Measurements from ENCODE around the gene CENPVL1.
"Not testable (repeated sequence)": the region's sequence is repeated elsewhere in the genome, so short reads cannot be mapped to it uniquely, and the experiment has no call there.

CENPVL1 gene

DNA sequence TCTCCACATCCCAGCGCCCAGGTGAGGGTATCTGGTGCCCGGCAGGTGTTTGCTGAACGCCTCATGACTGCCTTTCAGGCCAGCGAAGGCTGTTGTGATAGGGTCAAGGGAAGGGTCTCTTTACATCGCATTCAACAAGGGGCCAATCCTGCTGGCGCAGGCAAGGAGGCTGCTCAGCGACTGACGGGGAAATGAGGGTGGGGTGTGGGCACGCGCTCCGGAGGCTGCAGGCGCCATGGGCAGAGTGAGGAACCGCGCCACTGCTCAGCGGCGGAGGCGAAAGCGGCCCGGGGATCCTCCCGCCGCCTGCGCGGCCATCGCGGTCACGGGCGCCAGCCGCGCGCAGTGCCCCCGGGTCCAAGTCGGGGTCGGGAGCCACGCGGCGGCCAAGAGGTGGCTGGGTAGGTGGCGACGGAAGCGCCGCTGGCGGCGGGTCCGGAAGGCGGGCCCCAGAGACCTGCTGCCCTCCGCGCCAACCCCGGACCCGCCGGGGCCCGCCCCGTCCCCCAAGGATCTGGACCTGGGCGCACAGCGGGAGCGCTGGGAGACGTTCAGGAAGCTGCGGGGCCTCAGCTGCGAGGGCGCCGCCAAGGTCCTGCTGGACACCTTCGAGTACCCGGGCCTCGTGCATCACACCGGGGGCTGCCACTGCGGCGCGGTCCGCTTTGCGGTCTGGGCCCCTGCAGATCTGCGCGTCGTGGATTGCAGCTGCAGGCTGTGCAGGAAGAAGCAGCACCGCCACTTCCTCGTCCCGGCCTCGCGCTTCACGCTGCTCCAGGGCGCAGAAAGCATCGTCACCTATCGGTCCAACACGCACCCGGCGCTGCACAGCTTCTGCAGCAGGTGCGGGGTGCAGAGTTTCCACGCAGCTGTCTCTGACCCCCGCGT, at the start of gene CENPVL1:
CENPVL1 (plus strand) TSS at position 236 of the 888 bp plus-strand sequence; CDS start at position 236, 0 bp downstream.
- not testable (repeated sequence) for H4K20me1 ChIP-seq (ENCODE audit: low read depth, low read length); H3K9me3 ChIP-seq (ENCODE audit: insufficient read depth, low read length); H3K9ac ChIP-seq (ENCODE audit: low read length); H3K79me2 ChIP-seq (ENCODE audit: insufficient read depth, low read length); H3K4me2 ChIP-seq (ENCODE audit: low read depth, low read length, poor library complexity, severe bottlenecking); H3K9me2 ChIP-seq (replicated peaks; ENCODE audit: insufficient read depth, low read length); H3K27ac ChIP-seq (ENCODE audit: low read depth, low read length); H3K27me3 ChIP-seq (ENCODE audit: low read length); H3K4me3 ChIP-seq (ENCODE audit: insufficient read depth, low read length, poor library complexity, severe bottlenecking); H3F3A ChIP-seq (ENCODE audit: insufficient read depth); H2AFZ ChIP-seq (ENCODE audit: low read depth, low read length, severe bottlenecking); H3K36me3 ChIP-seq (ENCODE audit: low read length)

DNA sequence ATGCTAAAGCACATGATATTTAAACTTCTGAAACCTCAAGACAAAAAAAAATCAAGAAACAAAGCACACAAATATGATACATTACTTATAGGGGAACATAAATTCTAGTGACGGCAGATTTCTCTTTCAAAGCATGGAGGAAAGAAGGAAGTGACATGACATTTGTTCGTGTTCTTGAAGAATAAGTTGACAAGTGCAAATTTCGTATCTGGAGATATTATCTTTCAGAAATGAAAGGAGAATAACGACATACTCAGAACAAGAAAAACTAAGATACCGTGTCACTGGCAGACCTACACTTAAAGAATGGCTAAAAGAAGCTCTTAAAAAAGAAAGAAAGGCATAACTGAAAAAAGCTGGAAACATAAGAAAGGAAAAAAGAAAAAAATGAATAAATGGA, 44.3 kb upstream of the CENPVL1 start:
- no peak for TF ChIP-seq CTCF (IDR thresholded peaks at IDR 0.05; ENCODE audit: insufficient read depth, low read length, poor library complexity, severe bottlenecking)
- H3K4me2 ChIP-seq (ENCODE audit: low read depth, low read length, poor library complexity, severe bottlenecking), result no peak overlapping the region
- no peaks in the 10 kb centered on the region for H3K9me2 ChIP-seq (replicated peaks; ENCODE audit: insufficient read depth, low read length)
- H4K20me1 ChIP-seq (ENCODE audit: low read depth, low read length), result no peaks in the 10 kb centered on the region
- H3K27me3 ChIP-seq (ENCODE audit: low read length), result no peaks in the 10 kb centered on the region
- no peak overlapping the region for H2AFZ ChIP-seq (ENCODE audit: low read depth, low read length, severe bottlenecking)
- no peaks in the 10 kb centered on the region for H3F3A ChIP-seq (ENCODE audit: insufficient read depth)
- no peak overlapping the region for H3K4me3 ChIP-seq (ENCODE audit: insufficient read depth, low read length, poor library complexity, severe bottlenecking)
- no peaks in the 10 kb centered on the region for H3K79me2 ChIP-seq (ENCODE audit: insufficient read depth, low read length)
- H3K36me3 ChIP-seq (ENCODE audit: low read length), result no peaks in the 10 kb centered on the region
- H3K27ac ChIP-seq (ENCODE audit: low read depth, low read length), result no peak overlapping the region
- H3K9ac ChIP-seq (ENCODE audit: low read length), result no peak overlapping the region
- H3K9me3 ChIP-seq (ENCODE audit: insufficient read depth, low read length), result no peaks in the 10 kb centered on the region

DNA sequence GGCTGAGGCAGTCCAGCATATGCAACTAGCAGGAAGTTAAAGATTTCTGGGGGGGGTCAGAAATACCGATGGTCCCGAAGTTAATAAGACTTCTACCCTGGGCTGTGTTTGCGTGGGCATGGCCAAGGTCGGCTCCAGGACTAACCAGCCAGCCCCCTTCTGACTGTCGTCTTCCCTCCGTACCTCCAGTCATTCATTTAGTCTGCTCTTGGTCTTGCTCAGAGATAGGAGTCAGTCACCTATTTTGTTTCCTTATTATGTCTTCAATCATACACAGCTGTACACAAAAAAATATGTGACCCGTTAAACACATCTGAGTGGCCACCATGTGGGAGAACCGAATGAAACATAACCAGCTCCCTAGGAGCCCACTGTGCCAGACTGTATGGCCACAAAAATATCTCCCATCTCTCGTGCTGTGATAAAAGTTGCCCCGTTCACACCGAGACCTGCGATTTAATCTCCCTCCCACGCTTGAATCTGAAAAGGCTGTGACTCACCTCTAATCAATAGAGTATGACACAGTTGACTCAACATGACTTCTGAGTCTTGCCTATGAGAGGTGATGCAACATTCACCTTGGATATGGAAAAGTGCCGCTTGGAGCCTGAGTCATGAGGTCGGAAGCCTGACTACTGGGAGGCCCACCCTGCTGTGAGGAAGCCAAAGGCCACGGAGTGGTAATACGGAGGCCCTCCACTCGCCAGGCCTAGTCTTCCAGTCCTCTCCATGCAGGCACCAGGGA, 30.5 kb upstream of the CENPVL1 start:
- H3K9ac ChIP-seq (ENCODE audit: low read length); H3K79me2 ChIP-seq (ENCODE audit: insufficient read depth, low read length); H3K27me3 ChIP-seq (ENCODE audit: low read length); H3K27ac ChIP-seq (ENCODE audit: low read depth, low read length); H3K36me3 ChIP-seq (ENCODE audit: low read length); H4K20me1 ChIP-seq (ENCODE audit: low read depth, low read length); H3F3A ChIP-seq (ENCODE audit: insufficient read depth); H2AFZ ChIP-seq (ENCODE audit: low read depth, low read length, severe bottlenecking); H3K9me2 ChIP-seq (replicated peaks; ENCODE audit: insufficient read depth, low read length); H3K4me2 ChIP-seq (ENCODE audit: low read depth, low read length, poor library complexity, severe bottlenecking); H3K9me3 ChIP-seq (ENCODE audit: insufficient read depth, low read length); H3K4me3 ChIP-seq (ENCODE audit: insufficient read depth, low read length, poor library complexity, severe bottlenecking): not testable (repeated sequence)

- H3K4me2 ChIP-seq (ENCODE audit: low read depth, low read length, poor library complexity, severe bottlenecking); H4K20me1 ChIP-seq (ENCODE audit: low read depth, low read length); H3F3A ChIP-seq (ENCODE audit: insufficient read depth); H3K36me3 ChIP-seq (ENCODE audit: low read length); H3K4me3 ChIP-seq (ENCODE audit: insufficient read depth, low read length, poor library complexity, severe bottlenecking); H3K27me3 ChIP-seq (ENCODE audit: low read length); H3K79me2 ChIP-seq (ENCODE audit: insufficient read depth, low read length); H3K9ac ChIP-seq (ENCODE audit: low read length); H3K9me2 ChIP-seq (replicated peaks; ENCODE audit: insufficient read depth, low read length); H3K9me3 ChIP-seq (ENCODE audit: insufficient read depth, low read length); H3K27ac ChIP-seq (ENCODE audit: low read depth, low read length); H2AFZ ChIP-seq (ENCODE audit: low read depth, low read length, severe bottlenecking): not testable (repeated sequence)
Observed at GRCh38 chrX:51681808-51682719, 28.2 kb upstream of the CENPVL1 start.

GRCh38 chrX:51682720-51683062, 27.6 kb upstream of the CENPVL1 start, which contains the start of gene CENPVL2:
TSS of gene CENPVL2 (minus strand) at chrX:51682831. CDS start at chrX:51682831, 0 bp downstream.
- not testable (repeated sequence) for H4K20me1 ChIP-seq (ENCODE audit: low read depth, low read length); H3K4me2 ChIP-seq (ENCODE audit: low read depth, low read length, poor library complexity, severe bottlenecking); H3K27me3 ChIP-seq (ENCODE audit: low read length); H3K9me2 ChIP-seq (replicated peaks; ENCODE audit: insufficient read depth, low read length); H3F3A ChIP-seq (ENCODE audit: insufficient read depth); H3K27ac ChIP-seq (ENCODE audit: low read depth, low read length); H3K79me2 ChIP-seq (ENCODE audit: insufficient read depth, low read length); H3K4me3 ChIP-seq (ENCODE audit: insufficient read depth, low read length, poor library complexity, severe bottlenecking); H3K9me3 ChIP-seq (ENCODE audit: insufficient read depth, low read length); H3K36me3 ChIP-seq (ENCODE audit: low read length); H2AFZ ChIP-seq (ENCODE audit: low read depth, low read length, severe bottlenecking); H3K9ac ChIP-seq (ENCODE audit: low read length)
